Dedifferentiated amniotic fluid mesenchymal stem cell (primary cell): ENCODE results near the gene ACSM5.
A peak's percentile ranks its signal among the peaks of the same experiment; 100 is the strongest.

Experiments
- DNase-seq: peaks from one replicate; pipeline ENCODE4 v3.0.0-alpha.2; 2016; ENCODE audit errors: extremely low spot score

ACSM5 gene

DNA sequence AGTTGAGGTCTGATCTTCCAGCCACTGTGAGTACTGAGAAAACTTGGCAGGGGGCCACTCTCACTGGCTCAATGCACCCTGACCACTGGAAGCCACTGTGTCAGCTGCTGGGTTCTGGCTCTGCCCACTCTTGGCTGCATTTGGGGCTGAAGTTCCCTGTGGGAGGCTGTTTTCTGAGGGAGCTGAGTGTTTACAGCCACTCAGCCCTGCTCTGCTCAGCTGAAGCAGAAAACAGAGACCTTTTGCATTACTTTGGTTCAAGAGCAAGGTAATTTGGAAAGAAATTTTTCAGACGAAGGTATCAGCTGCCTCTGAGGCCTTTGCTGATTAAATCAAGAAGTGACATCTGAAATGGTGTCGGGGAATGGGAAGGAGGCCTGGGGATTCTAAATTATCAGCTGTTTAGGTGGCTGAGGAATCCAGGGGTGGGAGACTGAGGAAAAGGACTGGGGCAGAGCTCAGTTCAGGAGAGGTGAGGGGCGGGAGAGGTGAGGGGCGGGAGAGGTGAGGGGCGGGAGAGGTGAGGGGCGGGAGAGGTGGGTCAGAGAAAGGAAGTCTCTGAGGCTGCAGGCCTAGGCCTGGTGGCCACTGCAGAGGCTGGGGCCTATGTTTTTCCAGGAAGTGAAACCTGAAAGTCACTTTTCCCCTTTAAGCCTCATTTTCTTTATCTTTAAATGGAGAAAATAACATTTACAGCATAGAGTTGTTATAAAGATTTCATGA lies at the start of gene ACSM5:
Gene ACSM5, plus strand, starts transcription at position 137 of the 723 bp plus-strand sequence. CDS start 1,951 bp downstream, outside the sequence.
- no peak for DNase-seq

DNA sequence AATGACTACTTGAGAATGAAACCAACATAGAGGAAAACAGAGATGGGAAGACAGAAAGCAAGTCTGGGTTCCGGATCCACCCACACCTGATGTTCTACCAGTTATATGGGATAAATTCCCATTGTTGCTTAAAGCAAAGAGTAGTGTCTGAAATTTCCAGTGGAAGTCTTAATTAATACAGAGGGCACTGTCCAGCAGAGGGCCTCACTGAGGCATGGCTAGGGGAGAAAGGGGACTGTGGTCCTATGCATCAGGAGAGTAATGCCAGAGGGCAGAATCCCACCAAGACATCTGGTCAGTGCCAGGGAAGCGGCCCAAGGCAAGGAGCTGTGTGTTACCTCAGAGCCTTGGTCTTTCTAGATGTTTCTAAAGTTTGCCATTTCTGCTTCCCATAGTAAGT lies 49.3 kb upstream of the ACSM5 start:
- DNase-seq: no peak

GRCh38 chr16:20363191-20363590 lies 46.1 kb upstream of the ACSM5 start:
- no peak for DNase-seq

DNA sequence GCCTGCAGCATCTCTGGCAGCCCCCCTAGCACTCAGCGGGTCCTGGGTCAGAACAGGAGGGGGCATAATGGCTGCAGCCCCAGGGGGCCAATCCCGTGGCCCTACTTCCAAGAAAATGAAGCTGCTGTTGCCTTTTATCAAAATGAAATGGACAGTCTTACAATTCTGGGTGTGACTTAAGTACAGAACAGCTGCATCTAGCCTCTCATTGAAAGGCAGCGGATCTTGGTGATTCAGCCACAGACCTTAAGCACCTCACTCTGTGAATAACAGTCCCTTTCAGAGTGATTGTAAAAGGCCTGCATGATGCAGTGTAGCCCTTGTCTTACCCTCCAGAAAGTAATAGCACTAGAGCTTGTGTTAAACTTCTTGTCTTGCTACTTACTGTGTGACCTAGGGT lies 45.3 kb upstream of the ACSM5 start:
- no peak for DNase-seq

DNA sequence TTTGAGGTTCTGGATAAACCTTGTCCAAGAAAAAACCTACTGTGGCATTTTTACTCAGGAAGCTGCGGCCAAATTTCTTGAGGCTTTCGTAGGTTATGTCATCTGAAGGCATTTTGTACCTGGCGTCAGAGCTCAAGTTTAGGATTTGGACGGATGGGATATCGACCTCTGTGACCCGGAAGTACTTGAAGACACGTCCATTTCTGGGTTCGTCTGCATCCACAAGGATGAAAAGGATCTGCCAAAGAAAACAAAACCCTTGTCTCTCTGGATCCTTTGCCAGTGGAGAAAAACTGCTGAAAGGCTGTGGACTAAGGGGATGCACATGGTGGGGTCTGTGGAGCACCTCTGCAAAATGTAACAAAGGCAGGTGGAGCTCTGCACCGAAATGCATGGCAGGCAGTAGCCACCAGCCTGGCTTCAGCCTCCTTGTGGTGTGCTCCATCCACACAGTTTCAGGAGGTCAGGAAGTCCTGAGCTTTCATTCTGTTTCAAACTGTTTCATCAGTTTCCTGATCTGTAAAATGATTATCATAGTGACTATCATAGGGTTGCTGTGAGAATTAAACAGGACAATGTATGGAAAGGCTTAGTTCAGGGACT lies 39.8 kb upstream of the ACSM5 start:
- no peak for DNase-seq

DNA sequence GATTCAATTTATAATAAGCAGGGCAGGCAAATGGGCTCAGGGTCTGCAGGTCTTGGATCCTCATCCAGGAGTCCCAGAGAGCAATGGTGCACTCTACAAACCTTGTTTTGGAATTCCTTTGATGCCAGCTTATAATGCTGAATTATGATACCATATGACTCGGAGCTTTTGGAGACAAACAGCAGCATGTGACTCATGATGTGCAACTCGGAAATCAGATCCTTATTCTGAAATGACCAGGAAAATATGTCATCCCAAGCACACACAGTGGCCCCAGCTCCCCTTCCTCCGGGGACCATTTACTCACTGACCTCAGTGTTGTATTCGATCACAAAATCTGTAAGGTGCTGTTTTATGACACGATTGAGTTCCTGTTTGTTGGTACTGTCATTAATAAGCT lies 36.6 kb upstream of the ACSM5 start:
- DNase-seq: no peak

- DNase-seq: no peak
Measured at GRCh38 chr16:20377181-20377580, 32.2 kb upstream of the ACSM5 start.

DNA sequence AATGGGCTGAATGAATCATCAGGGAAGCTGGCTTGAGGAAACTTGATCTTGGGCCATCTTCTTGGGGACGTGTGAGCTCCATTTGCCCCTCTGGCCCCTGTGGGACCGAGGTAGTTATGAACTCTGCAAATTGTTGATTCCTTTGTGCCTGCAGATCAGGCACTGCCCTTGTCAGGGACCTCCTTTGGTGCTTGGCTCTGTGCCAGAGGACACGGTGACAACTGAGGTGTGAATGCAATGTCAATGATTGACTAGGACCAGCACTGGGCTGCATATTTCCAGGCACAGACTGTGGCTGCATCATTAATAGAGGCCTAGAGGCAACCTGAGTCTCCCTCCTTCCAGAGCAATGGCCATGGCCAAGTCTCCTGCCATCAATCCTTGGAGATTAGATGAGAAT lies 28.6 kb upstream of the ACSM5 start:
- no peak for DNase-seq

DNA sequence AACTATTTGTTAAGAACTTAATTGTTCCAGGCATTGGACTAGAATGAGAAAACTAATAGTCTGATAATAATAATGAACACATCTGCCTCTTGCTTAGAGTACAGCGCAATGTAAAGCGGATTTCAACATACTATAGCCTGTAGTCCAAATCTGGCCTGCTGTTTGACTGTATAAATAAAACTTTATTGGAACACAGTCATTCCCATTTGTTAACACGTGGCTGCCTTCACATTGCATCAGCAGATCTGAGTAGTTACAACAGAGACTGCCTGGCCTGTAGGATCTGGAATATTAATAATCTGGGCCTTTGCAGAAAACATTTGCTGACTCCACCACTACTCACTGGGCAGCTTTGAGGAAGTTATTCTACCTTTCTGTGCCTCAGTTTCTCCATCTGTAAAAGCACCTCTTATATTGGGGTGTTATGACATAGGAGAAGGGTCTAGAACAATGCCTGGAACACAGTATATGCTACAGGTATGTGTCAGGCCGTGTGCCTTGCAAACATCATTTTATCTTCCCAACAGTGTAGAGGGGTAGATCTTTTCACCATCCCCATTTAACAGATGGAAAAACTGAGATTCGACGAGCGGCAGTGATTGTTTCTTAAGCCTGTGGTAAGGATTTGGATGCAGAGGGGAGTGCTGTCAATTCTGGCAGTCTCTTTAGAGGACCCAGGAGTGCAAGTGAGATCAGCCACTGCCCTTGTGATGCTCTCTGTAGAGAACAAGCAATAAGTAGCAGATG lies 27.0 kb upstream of the ACSM5 start:
- no peak for DNase-seq

GRCh38 chr16:20383106-20384029 lies 26.0 kb upstream of the ACSM5 start:
- DNase-seq: peak; percentile 42

DNA sequence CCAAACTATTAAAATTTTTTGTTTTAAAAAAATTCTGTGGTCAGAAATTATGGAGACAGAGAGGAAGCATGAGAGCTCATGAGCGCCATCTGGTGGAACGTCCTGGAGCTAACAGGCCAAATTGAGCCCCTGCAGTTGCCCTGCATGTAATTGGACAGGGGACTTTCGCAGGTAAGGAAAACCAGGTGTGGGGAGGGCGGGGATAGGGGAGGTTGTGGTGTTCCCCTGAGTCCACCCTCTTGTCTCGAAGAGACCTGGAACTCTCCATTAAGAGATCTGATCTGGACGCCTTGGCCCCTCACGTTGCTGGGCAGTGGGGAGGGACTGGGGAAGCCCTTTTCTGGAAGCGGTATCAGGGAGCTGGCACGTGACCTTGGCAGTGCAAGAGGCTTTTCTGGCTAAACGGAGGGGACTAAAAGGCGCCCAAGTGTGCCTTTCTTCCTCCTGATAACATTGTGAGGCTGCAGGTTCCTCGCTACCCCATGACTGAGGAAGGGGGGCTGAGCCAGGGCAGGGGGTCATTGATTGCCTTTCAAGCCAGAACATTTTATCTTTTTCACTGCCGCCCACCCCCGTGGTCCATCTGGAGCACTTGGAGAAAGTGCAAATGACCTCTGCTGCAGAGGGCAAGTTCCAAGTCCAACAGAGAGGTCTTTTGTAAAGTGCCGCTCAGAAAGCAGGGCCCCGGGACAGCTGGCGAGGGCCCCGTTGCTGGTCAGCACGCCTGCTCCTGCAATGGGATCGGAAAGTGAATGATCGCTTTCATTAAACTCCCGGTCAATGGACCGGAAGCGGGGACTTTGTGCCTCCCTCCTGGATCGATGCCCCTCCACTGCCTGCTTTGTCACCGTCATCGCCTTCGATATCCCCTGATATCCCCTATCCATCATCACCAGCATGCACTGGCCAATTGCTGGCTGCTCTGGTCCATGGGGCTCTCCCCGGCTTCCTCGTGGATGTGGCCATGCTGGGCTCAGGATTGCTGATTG lies 23.2 kb upstream of the ACSM5 start:
- peak; percentile 45 for DNase-seq

GRCh38 chr16:20387978-20388377 lies 21.4 kb upstream of the ACSM5 start:
- no peak for DNase-seq

- no peak for DNase-seq
Measured at GRCh38 chr16:20388854-20389253, 20.5 kb upstream of the ACSM5 start.

- DNase-seq: no peak
Measured at GRCh38 chr16:20391045-20391444, 18.3 kb upstream of the ACSM5 start.

DNA sequence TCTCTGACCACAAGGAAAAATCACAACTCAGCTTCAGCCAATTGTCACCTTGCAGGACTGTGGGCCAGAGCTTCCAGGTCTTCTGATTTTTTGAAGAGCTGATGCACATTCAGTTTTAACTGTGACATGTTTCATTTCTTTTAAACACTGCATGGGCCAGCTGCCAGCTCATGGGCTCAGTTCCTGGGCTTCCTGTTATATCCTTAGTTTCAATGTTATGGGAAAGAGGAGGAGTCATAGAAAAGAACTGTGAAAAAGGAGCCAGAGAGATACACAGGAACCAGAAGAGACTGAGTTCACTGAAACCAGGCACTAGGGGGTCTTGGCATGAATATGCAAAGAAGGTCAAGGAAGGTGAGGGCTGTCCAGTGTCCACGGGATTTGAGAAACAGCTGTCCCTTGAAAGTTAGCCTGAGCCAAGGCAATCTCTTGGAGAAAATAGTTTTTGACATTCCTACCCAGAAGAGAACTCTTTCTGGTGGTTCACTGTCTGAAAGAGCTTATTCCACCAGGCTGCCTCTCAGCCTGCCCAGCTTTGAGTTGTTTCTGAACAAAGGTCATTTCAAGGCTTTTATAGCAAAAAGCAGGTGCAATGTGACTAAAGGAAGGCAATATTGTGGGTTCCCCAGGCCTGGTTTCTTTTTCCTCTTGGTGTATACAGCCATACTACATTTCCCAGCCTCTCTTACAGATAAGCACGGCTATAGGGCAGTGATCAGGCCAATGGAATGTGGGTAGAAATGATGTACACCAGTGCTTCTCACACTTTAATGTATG lies 15.3 kb upstream of the ACSM5 start:
- DNase-seq: no peak

- DNase-seq: no peak
Measured at GRCh38 chr16:20395946-20396345, 13.4 kb upstream of the ACSM5 start.

GRCh38 chr16:20396846-20397467 lies 12.4 kb upstream of the ACSM5 start:
- DNase-seq: no peak

- no peak for DNase-seq
Measured at GRCh38 chr16:20397468-20398074, 11.8 kb upstream of the ACSM5 start.

DNA sequence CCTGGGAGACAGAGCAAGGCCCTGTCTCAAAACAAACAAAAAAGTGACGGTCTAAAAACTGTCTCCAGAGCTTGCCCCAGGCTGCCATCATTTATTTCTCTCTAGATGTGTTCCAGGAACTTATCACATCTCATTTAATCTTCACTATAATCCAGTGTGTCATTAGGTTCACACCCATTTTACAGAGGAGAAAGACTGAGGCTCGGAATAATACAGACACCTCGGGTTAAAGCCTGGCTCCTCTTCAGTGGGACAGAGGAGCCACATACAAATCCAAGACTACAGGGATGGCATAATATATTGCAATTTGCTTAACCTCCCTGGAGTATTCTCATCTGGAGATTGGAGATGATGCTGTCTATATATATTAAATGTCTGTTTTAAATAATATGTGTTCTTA lies 10.7 kb upstream of the ACSM5 start:
- DNase-seq: no peak
